M059J (cell line): ENCODE results near the gene WDR31. TPM values are rescaled to one million over a fixed set of nuclear protein-coding genes. Genes with fewer than 3 reads are reported as not detected.
"Not testable (repeated sequence)": the region's sequence is repeated elsewhere in the genome, so short reads cannot be mapped to it uniquely, and the experiment has no call there.

Experiments used
- DNase-seq: peaks from one replicate; pipeline ENCODE4 v3.0.0-alpha.2; 2012; ENCODE audit warnings: low read depth
- total RNA-seq: library from RNA; depleted of rRNA; stranded (reverse); fragments of >200 nt; shearing (Covaris generic); gene quantifications from 2 replicates; pipeline ENCODE4 v1.2.3, GENCODE V29; 2014

WDR31 gene
- total RNA-seq, 1 experiment from 2014 or later, result 0.32 TPM

DNA sequence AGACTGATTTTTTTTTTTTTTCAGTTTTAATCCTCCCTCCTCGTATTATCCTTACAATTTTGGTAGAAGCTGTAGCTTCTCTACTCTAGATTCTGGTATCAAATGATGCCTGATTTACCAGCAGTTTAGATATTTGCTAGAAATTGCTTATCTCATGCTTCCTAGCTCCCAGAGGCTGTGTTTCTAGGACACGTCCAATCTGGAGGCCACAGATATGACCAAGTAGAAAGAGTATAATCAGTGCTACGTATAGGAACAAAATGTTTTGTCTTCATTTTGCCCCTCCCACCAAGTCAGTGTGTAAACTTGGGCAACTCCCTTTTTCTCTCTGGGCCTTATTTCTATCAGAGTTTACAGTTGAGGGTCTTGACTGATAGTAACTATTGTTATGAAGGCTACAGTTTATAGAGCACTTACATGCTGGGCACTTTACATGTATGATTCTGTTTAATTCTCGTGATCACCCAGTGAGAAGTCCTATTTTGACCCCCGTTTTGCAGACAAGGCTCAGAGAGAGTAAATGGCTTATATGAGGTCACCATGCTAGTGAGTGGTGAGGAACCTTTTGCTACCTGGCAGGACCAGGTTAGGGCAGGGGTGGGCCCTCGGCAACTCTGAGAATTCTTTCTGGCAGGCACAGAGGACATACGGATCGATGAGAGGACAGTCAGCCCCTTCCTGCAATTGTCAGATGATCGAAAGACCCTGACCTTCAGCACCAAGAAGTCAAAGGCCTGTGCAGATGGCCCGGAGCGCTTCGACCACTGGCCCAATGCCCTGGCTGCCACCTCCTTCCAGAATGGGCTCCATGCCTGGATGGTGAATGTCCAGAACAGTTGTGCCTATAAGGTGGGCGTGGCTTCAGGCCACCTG lies 29.1 kb upstream of the WDR31 start:
- DNase-seq, result no peak

DNA sequence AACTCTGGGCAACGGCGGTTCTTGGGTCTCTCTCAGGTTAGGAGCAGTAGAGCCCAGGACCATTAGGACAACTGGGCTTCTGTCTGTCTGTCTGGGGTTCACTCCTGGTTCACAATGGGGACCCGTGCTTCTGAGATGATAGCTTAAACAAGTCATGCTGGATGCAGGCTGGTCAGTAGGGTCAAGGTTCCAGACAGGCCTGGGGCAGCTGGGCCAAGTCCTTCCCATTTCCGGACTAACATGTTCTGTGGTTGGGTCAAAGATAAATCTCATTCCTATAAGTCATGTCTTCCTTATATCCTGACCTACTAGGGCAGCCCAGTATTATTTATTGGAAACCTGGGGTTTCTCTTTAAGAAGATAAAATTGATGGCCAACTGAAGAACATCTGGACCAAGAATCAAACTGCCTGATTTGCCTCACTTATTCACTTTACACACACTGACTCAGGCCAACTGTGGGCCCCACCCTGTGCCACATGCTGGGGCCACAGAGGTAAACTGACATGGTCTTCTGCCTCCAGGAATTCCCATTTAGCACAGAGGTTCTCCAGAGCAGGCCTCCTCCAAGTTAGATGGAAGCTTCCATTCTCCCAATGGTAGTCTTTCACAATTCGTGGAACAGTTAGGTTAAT lies 28.4 kb upstream of the WDR31 start:
- no peak for DNase-seq

DNA sequence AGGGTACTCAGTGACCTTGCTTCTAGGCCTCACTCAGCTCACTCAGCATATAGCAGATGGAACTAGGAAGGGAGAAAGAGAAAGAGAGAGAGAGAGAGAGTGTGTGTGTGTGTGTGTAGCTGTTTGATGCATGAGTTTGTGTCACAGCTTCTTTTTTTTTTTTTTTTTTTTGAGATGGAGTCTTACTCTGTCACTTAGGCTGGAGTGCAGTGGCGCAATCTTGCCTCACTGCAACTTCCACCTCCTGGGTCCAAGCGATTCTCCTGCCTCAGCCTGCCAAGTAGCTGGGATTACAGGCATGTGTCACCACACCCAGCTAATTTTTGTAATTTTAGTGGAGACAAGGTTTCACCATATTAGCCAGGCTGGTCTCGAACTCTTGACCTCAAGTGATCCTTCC lies 25.6 kb upstream of the WDR31 start:
- DNase-seq, result not testable (repeated sequence)

DNA sequence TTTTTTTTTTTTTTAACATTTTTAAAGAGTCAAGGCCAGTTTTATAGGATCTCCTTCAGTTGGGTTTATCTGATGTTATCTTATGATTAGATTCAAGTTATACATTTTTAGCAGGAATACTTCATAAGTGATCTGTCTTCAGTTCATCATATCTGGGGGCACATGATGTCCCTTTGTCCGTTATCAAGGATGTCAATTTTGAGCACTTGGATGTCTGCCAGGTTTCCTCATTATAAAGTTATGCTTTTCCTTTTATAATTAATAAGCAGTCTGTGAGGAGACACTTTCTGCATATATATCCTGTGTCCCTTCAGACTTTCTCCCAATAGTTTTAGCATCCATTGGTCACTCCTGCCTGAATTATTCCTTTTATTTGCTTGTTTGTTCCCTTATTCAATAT lies 24.9 kb upstream of the WDR31 start:
- no peak for DNase-seq

DNA sequence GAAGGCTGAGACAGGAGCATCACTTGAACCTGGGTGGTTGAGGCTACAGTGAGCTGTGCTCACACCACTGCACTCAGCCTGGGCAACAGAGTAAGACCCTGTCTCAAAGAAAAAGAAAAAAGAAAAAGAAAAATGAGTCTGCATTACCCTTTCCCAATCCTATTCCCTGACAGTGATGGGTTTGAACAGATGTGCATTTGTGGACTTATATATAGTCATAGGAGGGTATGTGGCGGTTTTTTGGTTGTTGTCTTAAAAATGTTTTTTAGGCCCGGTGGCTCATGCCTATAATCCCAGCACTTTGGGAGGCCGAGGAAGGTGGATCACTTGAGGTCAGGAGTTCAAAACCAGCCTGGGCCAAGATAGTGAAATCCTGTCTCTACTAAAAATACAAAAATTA lies 23.3 kb upstream of the WDR31 start:
- no peak for DNase-seq

DNA sequence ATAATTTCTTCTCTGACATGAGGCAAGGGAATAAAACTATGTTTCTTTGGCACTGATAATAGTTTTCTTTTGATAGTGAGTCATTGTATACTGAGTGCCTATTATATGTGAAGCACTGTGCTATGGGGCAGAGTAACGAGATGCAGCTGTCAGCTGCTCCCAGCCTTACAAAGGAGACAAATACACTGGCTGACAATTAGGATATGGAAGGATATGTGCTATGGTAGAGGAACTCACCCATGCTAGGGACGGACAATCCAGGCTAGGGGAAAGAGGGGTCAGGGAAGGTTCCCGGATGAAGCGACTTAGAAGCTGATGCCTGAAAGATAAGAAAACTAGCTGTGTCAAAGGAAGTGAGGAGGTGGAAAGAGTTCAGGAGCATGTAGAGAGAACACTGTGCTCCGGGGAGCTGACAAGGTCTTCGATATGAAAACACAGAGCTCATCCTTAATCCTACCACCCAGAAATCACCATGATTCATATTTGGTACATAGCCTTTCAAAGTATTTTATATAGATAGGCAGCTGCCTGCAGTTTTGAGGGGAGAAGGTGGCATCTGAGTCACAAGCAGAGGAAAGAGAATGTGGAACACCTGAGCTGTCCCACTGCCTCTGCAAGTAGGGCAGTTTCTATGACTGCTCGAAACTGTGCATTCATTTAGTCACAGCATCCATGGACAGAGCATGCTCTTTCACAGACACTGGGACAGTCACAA lies 21.4 kb upstream of the WDR31 start:
- no peak for DNase-seq

DNA sequence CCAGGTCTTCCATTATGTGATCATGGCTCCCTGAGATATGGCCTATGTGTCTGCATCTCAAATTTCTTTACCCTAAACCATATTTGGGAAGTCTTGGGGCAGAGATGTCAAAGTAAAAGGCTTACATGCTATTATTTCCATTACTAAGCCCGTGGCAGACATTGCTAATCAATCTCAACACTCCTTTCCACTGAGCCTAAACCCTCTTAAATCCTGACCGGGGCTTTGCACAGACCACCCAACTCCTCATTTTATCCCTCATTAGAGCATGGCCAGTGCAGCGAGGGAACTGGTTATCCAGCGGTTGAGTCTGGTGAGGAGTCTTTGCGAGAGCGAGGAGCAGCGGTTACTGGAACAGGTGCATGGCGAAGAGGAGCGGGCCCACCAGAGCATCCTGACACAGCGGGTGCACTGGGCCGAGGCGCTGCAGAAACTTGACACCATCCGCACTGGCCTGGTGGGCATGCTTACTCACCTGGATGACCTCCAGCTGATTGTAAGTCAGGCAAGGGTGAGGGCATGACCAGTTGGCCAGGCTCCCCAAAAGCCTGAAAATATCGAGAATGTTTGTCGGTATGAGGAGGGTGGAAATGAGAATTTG lies 20.3 kb upstream of the WDR31 start:
- no peak for DNase-seq

DNA sequence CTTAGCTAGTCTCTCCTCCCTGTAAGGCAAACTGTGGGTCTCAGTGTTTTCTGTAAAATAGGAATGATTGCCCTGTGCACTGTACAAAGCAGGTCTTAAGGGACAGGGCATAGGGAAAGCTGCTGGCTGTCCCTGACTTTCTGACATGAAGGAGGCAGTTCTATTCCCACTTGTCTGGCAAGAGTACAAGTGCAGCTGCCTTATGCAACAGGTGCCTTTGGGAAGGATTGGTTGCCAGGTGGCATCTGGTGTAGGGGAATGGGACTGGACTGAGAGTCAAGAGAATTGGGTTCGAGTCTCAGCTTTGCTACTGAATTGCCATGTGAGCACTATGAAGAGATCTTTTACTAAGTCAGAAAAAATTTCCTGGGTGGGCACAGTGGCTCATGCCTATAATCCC lies 19.3 kb upstream of the WDR31 start:
- no peak for DNase-seq

DNA sequence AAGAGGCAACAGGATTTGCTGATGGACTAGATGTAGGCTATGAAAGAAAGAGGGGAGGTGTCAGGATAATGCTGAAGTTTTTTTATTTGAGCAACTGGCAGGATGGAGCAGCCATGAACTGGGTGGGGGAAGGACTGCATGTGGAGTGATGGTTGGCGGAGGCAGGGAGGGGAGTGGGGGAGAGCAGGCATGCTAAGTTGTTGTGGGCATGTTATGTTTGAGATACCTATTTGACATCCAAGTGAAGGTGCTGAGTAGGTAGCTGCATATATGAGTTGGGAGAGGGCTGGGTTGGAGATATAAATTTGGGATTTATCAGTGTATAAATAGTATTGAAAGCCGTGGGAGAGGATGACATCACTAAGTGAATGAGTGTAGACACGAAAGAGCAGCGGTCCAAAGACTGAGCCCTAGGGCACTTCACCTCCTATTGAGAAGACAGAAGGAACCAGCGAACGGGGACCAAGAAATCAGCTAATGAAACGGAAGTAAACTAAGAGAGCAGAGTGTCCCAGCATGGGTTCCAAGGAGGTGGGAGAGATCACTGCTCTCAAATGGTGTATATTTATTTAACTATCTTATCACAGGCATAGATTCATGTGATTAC lies 16.7 kb upstream of the WDR31 start:
- DNase-seq, result no peak

DNA sequence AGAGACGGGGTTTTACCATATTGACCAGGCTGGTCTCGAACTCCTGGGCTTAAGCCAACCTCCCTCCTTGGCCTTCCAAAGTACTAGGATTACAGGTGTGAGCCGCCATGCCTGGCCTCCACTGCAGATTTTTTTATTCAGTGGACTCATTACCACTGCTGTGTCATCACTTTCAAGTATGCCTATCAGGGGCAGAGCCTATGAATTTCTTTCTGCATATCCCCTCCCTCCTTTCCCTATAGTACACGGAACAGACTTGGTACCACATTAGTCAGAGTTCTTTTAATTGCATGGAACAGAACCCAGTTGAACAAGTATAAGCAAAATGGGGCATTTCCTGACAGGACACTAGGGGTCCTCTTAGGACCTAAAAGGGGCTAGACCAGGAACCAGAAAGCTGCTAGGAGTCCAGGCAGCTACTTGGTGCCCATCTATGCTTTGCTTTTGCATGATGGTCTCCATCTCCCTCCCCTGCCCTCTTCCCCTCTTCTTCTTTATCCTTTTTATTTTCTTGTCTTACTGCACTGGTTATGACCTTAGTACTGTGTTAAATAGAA lies 15.0 kb upstream of the WDR31 start:
- DNase-seq, result peak; percentile 34

DNA sequence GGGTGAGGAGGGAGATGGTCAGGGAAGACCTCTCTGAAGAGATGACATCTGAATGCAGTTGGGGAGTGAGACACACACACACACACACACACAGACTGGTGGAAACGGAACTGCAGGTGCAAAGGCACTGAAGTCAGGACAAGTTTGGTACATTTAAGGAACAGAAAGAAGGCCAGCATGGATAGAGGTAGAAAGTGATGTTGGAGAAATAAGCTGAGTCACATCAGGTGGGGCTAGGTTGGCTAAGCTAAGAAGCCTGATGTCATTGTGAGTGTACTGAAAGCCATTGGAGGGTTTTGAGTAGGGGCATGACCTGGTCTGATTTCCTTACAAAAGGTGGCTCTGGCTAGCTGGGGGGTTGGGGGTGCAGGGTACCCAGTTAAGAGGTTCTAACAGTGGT lies 12.3 kb upstream of the WDR31 start:
- DNase-seq, result no peak

DNA sequence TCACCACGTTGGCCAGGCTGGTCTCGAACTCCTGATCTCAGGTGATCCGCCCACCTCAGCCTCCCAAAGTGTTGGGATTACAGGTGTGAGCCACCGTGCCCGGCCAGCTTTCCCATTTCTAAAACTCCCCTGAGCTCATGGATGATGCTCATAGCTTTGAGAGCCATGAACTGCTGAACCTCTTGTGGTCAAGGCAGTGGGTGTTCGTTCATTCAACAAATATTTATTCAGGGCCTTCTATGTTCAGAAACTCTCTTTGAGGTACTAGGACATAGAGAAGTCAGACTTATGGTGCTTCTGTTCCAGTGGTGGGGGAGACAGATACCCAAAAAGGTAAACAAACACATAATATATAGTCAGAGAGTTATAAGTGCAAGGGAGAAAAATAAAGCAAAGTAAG lies 11.9 kb upstream of the WDR31 start:
- DNase-seq, result no peak

DNA sequence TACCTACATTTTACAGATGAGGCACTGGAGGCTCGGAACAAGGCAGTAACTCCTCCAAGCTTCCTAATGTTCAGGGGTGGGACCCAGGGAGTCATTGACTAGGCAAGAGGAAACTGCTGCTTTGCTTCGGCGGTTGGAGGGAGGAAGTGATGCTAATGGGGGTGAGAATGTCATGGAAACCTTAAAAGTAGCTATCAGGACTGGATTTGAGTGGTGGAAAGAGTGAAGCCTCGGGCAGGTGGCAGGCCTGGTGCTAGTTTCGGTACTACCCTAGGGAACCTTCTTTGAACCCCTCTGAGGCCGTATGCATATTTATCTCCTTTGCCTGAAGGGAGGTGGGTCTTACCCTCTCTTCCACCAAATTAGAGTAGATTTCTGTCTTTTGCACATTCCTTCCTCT lies 10.9 kb upstream of the WDR31 start:
- DNase-seq, result no peak

DNA sequence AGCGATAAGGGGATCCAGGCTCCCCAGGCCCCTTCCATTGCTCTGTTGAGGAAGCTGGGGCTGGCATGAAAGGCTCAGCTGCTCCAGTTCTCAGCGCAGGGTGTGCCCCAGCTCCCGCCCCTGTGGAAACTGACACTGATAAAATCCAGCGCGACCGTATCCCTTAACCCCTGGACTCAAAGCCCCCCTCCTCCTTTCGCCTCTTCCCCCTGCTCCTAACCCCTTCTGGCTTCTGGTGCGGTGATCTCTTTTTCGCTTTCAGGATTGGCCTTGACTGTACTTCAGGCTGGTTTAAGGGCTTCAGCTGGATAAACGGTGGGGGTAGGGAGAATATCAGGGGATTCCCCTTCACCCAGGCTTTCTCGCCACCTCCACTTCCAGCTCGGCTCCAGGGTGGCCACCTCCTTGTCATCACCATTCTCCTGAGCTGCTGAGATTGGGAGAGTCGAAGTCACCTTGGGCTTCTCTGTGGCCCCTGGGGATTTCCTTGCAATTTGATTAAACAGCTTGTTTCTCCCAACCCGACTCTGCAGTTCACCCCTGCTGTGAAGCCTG lies 10.1 kb upstream of the WDR31 start:
- DNase-seq, result no peak

DNA sequence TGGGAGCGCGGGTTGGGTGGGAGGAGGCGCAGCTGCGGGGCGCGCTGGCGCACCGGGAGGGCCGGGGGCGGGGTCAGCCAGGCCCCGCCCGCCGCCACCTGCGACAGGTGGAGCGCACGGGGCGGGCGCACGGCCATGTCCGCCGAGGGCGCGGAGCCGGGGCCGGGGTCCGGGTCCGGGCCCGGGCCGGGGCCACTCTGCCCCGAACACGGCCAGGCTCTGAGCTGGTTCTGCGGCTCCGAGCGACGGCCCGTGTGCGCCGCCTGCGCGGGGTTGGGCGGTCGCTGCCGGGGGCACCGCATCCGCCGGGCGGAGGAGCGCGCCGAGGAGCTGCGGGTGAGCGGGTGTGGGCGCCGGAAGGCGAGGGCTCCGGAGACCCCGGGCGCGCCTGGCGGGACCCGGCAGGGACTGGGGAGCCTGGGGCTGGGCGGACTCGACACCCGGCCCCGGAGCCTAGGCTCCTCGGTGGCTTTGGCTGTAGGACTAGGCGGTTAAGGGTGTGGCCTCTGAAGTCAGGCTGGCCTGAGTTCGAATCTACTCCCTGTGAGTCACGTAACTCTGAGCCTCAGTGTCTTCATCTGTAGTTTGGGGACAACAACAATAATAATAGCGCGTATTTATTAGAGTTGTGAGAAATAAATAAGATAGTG lies 9.5 kb upstream of the WDR31 start, which contains the start of gene BSPRY:
Gene BSPRY (plus strand): TSS at position 97 of the 650 bp plus-strand sequence. CDS start 39 bp downstream, at position 136.
- DNase-seq, result no peak

DNA sequence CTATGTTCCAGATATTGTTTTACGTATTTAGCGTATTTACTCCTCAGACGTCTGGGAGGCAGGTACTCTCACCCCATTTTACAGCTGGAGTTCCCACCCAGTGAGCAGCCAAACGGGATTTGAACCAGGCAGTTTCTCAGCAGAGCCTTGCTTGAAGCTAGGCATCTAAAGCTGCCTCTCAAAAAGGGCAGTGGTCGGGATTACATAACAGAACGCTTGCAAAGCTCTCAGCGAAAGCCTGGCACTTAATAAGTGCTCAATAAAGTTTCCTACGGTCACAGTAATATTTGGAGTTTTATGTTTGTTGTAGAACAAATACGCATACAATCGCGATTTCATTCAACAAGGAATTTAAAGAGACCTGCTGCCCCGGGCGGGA lies 9.0 kb upstream of the WDR31 start:
- DNase-seq, result no peak

DNA sequence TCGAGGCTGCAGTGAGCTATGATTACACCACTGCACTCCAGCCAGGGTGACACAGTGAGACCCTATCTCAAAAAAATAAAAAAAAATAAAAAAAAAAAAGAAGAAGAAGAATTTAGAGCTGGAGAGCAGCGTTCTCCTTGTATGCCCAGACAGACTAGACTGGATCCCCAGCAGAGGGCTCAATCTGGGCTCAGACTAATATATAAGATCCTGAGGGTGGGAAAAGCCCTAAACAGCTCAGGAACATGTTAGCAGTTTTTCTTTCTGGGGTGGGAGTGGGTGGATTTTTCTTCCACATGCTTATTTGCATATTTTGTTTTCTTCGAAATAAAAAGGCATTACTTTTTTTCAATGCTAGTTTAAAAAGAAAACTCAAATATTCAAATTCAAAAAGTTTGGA lies 8.4 kb upstream of the WDR31 start:
- no peak for DNase-seq

DNA sequence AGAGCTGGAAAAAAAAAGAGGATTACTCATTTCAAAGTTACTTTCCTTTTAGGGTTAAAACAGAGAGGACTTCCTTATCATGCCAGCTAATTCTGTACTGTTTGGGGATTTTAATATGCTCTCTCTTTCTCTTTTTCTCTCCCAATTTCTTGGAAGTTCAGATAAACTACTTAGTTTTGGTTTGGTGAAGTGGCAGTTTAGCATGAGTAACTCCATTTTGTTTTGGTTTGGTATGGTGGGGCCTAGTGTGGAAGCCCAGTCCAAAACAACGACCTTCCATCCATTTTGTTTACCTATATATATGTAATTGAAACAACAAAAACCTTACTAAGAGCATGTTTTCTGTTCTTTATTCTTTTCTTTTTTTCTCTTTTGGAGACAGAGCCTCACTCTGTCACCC lies 5.6 kb upstream of the WDR31 start:
- no peak for DNase-seq

DNA sequence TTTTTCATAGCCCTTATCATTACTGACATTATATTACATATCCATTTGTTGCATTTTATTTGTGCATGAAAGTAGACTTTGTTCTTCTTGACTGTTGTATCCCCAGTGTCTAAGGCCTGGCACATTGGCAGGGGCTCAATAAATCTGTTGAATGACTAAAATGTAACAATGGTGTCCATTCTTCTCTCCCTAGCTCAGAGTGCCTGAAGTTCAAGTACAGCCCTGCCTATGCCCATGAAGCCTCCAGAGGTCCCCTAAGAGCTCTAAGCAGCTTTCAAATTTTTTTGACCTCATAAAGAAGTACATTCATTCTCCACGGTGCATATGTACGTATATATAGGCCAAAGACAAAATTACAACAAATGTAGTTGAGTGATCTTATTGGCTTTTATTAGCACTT lies 5.1 kb upstream of the WDR31 start:
- DNase-seq, result no peak

DNA sequence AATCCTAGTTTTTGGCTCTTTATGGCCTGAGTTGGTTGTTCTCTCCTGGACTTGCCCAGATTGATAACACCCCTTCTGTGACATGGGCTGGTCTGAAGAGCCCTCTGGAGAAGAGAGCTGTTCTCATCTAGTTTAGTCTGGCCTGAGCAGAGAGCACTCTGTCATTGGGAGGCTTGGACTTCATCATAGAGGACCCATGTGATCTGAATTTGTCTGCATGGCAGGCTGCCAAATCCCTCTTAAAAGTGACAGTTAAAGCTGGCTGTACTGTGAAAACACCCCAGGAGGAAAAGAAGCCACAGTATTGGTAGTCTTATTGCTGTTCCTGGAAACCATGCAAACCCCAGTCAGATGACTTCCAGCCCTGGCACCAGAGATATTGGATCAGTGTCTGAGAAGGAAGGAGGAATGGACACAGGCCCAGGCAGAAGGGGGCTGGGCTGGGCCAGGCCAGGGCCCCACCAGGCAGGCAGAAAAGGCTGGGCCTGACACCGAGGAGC lies 3.7 kb upstream of the WDR31 start:
- peak; percentile 65 for DNase-seq
